HG03025 (cell line): ENCODE measurements around the gene CER1.
"Not testable (repeated sequence)": the region's sequence is repeated elsewhere in the genome, so short reads cannot be mapped to it uniquely, and the experiment has no call there.

Experiments
- ATAC-seq: cut with Tn5 transposase; IDR thresholded peaks from one replicate; pipeline ENCODE4 v1.9.1; 2021; ENCODE audit warnings: mild to moderate bottlenecking, moderate library complexity; ENCODE audit not compliant: unreplicated experiment, low FRiP score

Gene CER1

GRCh38 chr9:14719231-14719923 lies 3.2 kb downstream of the CER1 start:
- no peak for ATAC-seq

- no peak for ATAC-seq
Measured at GRCh38 chr9:14715102-14715501, 7.4 kb downstream of the CER1 start.

DNA sequence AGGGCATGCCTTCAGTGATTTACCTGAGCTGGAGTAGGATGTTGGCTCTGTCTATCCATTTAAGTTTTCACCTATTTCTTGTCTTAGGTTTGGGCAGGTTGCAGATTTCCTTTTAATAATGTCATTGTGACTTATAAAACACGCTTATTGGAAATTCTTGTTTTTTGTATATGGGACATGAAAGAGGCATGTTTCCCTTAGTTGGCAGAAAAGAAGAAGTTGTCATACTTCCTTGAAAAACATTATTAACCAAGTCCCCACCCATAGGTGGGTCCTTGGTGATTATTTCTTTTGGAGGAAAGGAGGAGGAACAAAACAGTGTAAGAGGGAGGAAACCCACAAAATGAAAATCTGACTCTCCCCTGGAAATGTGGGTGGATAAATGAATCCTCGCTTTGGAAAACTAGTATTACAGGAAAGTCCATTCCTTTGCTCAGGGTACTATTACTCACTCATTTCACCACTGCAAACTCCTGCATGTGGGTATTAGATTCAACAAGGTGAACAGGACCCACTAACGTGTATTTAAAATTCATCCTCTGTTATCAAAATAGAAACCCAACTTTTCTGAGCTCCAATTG lies 9.3 kb downstream of the CER1 start:
- no peak for ATAC-seq

DNA sequence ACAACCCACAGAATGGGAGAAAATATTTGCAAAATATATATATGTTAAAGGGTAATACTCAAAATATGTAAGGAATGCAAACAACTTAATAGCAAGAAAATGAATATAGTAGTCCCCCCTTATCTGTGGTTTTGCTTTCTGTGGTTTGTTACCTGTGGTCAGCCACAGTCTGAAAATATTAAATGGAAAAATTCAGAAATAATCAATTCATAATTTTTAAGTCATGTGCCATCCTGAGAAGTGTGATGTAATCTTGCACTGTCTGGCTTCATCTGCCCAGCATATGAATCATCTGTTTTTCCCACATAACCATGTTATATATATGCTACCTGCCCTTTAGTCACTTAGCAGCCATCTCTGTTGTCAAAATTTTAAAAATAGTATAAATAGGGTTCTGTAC lies 11.7 kb downstream of the CER1 start:
- no peak for ATAC-seq

DNA sequence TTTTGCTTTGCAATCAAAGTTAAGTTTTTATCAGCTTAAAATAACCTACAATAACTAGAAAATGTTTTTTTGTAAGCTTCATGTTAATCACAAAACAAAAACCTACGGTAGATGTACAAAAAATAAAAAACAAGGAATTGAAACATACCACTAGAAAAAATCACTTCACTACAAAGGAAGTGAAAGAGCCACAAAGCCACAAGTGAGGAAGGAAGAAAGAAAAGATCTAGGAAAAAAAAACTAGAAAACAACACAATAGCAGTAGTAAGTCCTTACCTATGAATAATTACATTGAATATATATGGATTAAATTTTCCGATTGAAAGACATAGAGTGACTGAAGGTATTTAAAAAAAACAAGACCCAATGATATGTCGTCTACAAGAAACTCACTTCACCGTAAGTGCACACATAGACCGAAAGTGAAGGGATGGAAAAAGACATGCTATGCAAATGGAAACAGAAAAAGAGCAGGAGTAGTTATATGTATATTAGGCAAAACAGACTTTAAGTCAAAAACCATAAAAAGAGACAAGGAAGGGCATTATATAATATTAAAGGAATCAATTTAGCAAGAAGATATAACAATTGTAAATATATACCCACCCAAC lies 15.9 kb downstream of the CER1 start:
- ATAC-seq: peak; percentile 71

DNA sequence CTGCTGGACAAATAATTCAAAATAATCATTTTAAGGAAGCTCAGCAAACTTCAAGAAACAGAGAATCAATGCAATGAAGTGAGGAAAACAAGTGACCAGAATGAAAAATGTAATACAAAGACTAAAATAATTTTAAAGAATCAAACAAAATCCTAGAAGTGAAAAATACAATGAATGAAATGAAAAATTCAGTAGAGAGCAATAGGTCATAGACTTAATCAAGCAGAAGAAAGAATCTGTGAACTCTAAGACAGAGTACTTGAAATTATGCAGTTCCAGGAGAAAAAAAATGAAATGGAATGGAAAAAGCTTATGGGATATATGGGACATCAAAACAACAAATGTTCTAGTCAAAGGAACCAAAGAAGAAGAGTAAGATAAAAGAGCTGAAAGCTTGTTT lies 17.5 kb downstream of the CER1 start:
- no peak for ATAC-seq

DNA sequence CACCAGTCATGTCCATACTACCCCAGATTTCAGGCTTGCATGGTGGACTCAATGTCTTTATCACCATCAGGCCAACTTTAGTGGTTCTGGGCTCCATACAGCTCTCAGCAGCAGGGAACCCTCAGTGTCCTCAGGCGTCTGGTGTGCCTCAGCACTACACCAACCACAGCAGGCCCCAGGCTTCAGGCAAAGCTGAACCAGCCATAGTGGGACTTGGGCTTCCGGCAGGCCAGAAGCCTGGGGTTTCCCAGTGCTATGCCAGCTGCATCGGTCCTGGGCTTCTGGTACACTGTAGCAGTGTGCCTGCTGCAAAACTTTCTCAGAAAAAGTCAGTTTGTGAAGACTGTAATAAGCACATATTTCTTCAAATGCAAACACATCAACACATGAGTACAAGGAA lies 18.3 kb downstream of the CER1 start:
- no peak for ATAC-seq

DNA sequence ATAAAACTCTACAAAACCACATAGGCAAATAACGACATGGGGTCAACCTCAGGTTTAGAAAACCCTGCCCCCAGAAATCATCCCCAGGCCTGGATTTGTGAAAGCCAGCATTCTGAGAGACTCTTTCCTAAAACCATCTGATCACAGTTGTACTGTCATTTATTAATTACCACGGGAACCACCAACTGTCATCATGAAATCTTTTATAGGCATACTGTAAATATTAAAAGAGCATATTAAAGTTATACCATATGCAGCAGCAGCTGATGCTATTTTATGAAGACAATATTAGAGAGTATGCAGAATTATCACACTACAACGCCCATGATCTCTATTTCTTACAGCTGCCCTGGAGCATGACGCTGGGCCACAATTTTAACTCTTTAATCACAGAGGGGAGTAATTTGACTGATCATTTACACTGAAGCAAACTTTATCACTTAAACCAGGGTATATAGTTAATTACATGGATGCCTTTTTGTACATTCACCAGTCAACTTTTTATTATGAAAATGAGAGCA lies 20.3 kb downstream of the CER1 start:
- ATAC-seq: no peak

DNA sequence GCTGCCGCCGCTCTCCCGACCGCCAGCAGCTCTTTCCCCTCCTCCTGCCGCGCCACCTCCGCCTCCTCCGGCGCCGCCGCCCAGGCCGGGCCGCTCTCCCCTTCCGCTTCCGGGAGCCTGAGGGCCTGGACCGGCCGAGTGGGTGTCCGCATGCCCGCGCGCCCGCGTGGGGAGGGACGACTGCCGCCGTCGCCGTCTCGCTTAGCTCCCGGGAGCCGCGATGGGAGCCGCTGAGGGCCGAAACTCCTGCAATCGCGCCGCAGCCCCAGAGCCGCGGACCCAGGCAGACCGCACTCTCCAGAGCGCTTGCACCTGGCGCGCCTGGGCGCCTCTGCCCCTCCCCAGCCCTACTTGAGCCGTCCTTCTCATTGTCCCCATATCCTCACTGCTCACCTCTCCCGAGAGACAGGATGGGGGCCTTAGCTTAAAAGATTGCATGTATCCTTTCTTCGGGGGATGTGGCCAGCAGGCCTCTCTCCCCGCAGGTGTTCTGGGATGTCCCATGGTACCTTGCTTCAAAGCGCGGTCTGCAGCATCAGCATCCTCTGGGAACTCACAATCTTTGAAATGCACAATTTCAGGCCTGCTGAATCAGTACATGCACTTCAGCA lies 29.2 kb downstream of the CER1 start, which contains the start of gene ZDHHC21:
ZDHHC21 (minus strand) TSS at position 182 of the 611 bp plus-strand sequence. CDS start 19,092 bp downstream, outside the sequence.
- peak; percentile 86 for ATAC-seq

DNA sequence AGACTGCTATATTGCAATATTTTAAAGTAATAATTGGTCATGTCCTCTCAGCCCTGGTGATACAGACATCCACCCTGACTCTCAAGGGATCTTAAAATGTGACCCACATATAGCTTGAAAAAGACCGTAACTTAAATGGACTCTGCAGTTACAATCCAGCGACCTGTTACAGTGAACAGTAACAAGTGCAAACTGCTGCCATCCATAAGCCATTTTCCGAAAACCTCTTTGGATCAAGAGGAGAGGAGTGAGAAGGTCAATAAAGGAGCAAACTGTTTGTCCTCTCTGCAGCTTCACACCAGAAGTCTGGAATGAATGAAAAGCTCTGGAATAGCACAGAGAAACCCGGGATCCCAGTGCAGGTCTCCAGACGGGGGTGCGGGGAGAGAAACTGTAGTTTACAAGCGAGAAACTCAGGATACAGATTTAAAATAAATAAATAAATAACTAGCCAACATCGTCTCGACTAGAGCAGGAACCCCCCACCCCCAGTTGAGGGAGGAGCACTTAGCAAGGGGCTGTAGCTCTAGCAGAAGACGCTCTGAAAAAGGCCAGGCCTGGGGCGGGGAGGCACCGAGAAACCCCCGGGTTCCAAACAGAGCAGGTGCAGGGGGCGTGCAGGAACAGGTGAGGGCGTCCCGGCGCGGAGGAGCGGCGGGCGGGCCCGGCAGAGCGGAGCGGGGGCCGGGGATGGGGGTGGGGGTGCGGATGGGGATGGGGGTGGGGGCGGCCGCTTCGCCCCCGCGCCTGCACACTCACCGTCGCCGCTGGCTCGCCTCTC lies 29.9 kb downstream of the CER1 start:
- peak; percentile 36 for ATAC-seq

GRCh38 chr9:14690948-14691730 lies 31.4 kb downstream of the CER1 start:
- no peak for ATAC-seq

DNA sequence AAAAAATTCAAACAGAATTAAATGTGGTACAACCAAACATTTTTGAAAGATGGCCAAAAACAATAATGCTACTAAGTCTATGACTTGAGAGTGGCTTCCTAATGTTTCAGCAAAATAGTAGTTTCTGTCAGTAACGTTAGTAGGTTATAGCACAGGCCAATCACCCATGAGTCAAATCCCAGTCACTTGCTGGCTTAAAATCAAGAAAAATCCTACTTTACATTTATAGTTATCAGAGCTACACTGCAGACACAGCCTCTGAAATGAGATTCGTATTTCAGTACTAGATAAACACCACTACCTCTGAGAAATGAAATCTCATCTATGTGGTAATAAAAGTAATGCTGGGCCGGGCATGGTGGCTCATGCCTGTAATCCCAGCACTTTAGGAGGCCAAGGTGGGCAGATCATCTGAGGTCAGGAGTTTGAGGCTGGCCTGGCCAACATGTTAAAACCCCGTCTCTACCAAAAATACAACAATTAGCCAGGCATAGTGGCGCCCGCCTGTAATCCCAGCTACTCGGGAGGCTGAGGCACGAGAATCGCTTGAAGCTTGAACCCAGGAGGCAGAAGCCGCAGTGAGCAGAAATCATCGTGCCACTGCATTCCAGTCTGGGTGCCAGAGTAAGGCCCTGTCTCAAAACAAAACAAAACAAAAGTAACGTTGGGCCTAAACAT lies 35.4 kb downstream of the CER1 start:
- no peak for ATAC-seq

DNA sequence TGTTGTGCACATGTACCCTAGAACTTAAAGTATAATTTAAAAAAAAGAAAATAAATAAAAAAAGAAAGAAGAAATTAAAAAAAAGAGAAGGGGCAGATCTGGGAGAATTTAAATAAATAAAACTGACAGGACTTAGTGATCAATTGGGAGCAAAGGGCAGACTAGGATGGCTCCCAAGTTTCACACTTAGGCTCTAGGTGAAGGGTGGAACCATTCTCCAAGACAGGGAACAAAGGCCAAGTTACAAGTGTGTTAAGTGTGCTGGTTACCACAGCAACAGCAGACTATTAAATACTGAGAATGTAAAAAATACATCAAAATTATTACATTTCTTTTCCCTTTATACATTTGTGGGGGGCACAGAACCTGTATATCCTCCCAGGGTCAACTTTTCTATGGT lies 36.4 kb downstream of the CER1 start:
- no peak for ATAC-seq

DNA sequence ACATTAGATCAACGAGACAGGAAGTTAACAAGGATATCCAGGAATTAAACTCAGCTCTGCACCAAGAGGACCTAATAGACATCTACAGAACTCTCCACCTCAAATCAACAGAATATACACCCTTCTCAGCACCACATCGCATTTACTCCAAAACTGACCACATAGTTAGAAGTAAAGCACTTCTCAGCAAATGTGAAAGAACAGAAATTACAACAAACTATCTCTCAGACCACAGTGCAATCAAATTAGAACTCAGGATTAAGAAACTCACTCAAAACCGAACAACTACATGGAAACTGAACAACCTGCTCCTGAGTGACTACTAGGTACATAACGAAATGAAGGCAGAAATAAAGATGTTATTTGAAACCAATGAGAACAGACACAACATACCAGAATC lies 39.9 kb downstream of the CER1 start:
- not testable (repeated sequence) for ATAC-seq

GRCh38 chr9:14678776-14679175 lies 43.8 kb downstream of the CER1 start:
- no peak for ATAC-seq

DNA sequence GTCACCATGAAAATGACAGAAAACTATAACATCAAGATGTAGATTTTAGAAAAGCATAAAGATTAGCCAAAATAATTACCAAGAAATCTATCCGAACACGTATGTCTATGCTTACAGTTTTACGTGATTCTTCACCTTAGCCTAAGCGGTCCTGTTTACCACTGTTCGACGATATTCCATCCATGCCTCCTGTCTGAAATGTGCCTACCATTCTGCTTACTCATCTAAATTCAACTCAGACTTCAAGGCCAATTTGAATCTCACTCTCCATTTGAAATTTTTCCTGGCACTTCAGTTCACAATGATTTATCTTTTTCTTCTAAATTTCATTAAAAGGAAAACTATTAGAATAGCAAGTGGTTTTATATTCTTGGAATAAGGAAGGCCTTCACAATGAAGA lies 44.7 kb downstream of the CER1 start:
- ATAC-seq: no peak

GRCh38 chr9:14677396-14677795 lies 45.1 kb downstream of the CER1 start:
- ATAC-seq: no peak

GRCh38 chr9:14674630-14675029 lies 47.9 kb downstream of the CER1 start:
- no peak for ATAC-seq

DNA sequence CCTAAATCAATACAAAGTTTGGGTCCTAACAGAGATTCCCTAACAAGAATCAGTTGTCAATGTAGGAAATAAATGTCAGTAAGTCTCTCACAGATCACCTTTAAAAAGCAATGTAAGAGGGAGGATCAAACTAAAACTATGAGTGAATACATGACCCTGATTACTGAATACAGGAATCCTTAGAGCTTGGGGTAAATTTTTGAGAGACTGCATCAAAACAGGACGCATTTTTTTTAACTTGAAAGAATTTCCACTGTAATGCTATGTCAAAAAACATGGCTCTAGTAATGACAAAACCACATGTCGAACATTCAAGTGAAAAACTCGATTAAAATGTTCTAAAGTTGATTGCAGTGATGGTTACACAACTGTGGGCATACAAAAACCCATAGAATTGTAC lies 51.2 kb downstream of the CER1 start:
- no peak for ATAC-seq
